LNCAP (cell line): ENCODE results near the gene PRRC2A.

ENCODE experiments used
- TF ChIP-seq, protein P1 (sequence below): fragments of 450-650 bp; IDR thresholded peaks from 2 replicates; pipeline ENCODE4 v1.5.1; 2017; ENCODE audit warnings: mild to moderate bottlenecking

The PRRC2A gene

DNA sequence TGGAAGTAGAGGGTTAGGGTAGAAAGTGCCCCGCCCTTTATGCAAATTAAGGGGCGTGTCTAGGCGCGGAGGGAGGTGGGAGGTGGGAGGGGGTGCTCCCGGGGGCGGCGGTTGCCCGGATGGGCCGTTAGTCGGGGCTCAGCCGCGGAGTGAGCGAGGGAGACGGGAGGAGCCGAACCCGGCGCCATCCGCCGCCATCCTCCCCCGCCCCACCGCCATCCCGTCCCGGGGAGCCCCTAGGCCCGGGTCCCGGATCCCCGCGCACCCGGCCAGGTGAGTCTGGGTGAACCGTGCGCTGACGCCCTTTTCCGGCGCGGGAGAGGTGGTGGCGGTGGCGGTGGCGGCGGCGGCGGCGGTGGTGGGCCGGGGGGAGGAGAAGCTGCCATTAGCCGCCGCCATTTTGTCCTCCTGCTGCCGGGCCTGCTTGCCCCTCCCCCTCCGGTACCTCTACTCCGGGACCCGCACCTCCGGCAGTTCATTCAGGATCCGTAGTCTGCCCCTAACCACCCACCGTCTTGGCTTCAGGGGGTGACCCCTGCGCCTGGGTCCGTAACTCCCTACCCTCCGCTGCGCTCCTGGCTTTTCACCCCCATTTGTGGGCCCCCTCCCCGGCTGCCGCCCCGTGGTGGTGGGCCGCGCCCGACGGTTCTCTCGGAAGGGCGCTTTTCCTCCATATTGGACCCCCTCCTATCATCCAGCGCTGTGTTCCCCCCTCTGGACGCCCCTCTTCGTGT is at the start of gene PRRC2A:
Gene PRRC2A (plus strand): TSS at position 130 of the 734 bp plus-strand sequence. CDS start 2,075 bp downstream, outside the sequence.
- TF ChIP-seq, protein P1, sequence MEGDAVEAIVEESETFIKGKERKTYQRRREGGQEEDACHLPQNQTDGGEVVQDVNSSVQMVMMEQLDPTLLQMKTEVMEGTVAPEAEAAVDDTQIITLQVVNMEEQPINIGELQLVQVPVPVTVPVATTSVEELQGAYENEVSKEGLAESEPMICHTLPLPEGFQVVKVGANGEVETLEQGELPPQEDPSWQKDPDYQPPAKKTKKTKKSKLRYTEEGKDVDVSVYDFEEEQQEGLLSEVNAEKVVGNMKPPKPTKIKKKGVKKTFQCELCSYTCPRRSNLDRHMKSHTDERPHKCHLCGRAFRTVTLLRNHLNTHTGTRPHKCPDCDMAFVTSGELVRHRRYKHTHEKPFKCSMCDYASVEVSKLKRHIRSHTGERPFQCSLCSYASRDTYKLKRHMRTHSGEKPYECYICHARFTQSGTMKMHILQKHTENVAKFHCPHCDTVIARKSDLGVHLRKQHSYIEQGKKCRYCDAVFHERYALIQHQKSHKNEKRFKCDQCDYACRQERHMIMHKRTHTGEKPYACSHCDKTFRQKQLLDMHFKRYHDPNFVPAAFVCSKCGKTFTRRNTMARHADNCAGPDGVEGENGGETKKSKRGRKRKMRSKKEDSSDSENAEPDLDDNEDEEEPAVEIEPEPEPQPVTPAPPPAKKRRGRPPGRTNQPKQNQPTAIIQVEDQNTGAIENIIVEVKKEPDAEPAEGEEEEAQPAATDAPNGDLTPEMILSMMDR = no peak

DNA sequence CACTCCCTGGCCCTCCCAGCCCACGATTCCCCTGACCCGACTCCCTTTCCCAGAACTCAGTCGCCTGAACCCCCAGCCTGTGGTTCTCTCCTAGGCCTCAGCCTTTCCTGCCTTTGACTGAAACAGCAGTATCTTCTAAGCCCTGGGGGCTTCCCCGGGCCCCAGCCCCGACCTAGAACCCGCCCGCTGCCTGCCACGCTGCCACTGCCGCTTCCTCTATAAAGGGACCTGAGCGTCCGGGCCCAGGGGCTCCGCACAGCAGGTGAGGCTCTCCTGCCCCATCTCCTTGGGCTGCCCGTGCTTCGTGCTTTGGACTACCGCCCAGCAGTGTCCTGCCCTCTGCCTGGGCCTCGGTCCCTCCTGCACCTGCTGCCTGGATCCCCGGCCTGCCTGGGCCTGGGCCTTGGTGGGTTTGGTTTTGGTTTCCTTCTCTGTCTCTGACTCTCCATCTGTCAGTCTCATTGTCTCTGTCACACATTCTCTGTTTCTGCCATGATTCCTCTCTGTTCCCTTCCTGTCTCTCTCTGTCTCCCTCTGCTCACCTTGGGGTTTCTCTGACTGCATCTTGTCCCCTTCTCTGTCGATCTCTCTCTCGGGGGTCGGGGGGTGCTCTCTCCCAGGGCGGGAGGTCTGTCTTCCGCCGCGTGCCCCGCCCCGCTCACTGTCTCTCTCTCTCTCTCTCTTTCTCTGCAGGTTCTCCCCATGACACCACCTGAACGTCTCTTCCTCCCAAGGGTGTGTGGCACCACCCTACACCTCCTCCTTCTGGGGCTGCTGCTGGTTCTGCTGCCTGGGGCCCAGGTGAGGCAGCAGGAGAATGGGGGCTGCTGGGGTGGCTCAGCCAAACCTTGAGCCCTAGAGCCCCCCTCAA is 48.2 kb upstream of the PRRC2A start, which contains the start of gene LTA:
Gene LTA (plus strand): TSS at position 249 of the 871 bp plus-strand sequence. CDS start 454 bp downstream, at position 703.
- TF ChIP-seq, protein P1 = no peak

DNA sequence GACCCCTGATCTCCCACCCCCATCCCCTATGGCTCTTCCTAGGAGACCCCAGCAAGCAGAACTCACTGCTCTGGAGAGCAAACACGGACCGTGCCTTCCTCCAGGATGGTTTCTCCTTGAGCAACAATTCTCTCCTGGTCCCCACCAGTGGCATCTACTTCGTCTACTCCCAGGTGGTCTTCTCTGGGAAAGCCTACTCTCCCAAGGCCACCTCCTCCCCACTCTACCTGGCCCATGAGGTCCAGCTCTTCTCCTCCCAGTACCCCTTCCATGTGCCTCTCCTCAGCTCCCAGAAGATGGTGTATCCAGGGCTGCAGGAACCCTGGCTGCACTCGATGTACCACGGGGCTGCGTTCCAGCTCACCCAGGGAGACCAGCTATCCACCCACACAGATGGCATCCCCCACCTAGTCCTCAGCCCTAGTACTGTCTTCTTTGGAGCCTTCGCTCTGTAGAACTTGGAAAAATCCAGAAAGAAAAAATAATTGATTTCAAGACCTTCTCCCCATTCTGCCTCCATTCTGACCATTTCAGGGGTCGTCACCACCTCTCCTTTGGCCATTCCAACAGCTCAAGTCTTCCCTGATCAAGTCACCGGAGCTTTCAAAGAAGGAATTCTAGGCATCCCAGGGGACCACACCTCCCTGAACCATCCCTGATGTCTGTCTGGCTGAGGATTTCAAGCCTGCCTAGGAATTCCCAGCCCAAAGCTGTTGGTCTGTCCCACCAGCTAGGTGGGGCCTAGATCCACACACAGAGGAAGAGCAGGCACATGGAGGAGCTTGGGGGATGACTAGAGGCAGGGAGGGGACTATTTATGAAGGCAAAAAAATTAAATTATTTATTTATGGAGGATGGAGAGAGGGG is 47.0 kb upstream of the PRRC2A start:
- TF ChIP-seq, protein P1 = no peak

DNA sequence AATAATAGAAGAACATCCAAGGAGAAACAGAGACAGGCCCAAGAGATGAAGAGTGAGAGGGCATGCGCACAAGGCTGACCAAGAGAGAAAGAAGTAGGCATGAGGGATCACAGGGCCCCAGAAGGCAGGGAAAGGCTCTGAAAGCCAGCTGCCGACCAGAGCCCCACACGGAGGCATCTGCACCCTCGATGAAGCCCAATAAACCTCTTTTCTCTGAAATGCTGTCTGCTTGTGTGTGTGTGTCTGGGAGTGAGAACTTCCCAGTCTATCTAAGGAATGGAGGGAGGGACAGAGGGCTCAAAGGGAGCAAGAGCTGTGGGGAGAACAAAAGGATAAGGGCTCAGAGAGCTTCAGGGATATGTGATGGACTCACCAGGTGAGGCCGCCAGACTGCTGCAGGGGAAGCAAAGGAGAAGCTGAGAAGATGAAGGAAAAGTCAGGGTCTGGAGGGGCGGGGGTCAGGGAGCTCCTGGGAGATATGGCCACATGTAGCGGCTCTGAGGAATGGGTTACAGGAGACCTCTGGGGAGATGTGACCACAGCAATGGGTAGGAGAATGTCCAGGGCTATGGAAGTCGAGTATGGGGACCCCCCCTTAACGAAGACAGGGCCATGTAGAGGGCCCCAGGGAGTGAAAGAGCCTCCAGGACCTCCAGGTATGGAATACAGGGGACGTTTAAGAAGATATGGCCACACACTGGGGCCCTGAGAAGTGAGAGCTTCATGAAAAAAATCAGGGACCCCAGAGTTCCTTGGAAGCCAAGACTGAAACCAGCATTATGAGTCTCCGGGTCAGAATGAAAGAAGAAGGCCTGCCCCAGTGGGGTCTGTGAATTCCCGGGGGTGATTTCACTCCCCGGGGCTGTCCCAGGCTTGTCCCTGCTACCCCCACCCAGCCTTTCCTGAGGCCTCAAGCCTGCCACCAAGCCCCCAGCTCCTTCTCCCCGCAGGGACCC is 46.1 kb upstream of the PRRC2A start:
- TF ChIP-seq, protein P1 = no peak

DNA sequence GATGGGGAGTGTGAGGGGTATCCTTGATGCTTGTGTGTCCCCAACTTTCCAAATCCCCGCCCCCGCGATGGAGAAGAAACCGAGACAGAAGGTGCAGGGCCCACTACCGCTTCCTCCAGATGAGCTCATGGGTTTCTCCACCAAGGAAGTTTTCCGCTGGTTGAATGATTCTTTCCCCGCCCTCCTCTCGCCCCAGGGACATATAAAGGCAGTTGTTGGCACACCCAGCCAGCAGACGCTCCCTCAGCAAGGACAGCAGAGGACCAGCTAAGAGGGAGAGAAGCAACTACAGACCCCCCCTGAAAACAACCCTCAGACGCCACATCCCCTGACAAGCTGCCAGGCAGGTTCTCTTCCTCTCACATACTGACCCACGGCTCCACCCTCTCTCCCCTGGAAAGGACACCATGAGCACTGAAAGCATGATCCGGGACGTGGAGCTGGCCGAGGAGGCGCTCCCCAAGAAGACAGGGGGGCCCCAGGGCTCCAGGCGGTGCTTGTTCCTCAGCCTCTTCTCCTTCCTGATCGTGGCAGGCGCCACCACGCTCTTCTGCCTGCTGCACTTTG is 45.1 kb upstream of the PRRC2A start, which contains the start of gene TNF:
Gene TNF (plus strand): TSS at position 231 of the 567 bp plus-strand sequence. CDS start 177 bp downstream, at position 408.
- TF ChIP-seq, protein P1 = no peak

DNA sequence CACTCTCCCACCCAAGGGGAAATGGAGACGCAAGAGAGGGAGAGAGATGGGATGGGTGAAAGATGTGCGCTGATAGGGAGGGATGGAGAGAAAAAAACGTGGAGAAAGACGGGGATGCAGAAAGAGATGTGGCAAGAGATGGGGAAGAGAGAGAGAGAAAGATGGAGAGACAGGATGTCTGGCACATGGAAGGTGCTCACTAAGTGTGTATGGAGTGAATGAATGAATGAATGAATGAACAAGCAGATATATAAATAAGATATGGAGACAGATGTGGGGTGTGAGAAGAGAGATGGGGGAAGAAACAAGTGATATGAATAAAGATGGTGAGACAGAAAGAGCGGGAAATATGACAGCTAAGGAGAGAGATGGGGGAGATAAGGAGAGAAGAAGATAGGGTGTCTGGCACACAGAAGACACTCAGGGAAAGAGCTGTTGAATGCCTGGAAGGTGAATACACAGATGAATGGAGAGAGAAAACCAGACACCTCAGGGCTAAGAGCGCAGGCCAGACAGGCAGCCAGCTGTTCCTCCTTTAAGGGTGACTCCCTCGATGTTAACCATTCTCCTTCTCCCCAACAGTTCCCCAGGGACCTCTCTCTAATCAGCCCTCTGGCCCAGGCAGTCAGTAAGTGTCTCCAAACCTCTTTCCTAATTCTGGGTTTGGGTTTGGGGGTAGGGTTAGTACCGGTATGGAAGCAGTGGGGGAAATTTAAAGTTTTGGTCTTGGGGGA is 44.4 kb upstream of the PRRC2A start:
- TF ChIP-seq, protein P1 = no peak
